CD14-positive monocyte (primary cell): ENCODE measurements around the gene RCOR3. TPM values are rescaled to one million over a fixed set of nuclear protein-coding genes. Genes with fewer than 3 reads are reported as not detected.
A peak's percentile ranks its signal among the peaks of the same experiment; 100 is the strongest.

ENCODE experiments used
- DNase-seq, 3 donors: peaks; one replicate each; pipeline ENCODE4 v3.0.0-alpha.2; 2011 to 2022
- H2AFZ ChIP-seq: 2 replicates; pipeline ENCODE4 v1.6.0; 2012; ENCODE audit warnings: mild to moderate bottlenecking, low read depth, low read length, inconsistent platforms; ENCODE audit not compliant: insufficient read depth, poor library complexity, severe bottlenecking
- H3K27ac ChIP-seq, 2 donors: 1 replicate in 1 of 2; 2 replicates in 1 of 2; pipeline ENCODE4 v1.5.1; 2012 to 2013; ENCODE audit warnings: low read length in 2 of 2, control low read depth in 1 of 2, inconsistent platforms in 1 of 2, low read depth in 1 of 2, mild to moderate bottlenecking in 1 of 2
- H3K27me3 ChIP-seq, 2 donors: one replicate each; pipeline versions ENCODE4 v1.6.0 to v1.6.1; 2011 to 2013; ENCODE audit warnings: low read length in 2 of 2; ENCODE audit not compliant: control insufficient read depth in 2 of 2, insufficient read depth in 2 of 2
- H3K36me3 ChIP-seq, 2 donors: replicated peaks in 1 of 2; 1 replicate in 1 of 2; 2 replicates in 1 of 2; pipeline versions ENCODE4 v1.5.1 to v1.6.1; 2012 to 2013; ENCODE audit warnings: low read length in 2 of 2, control low read depth in 1 of 2, inconsistent platforms in 1 of 2, mild to moderate bottlenecking in 1 of 2; ENCODE audit not compliant: insufficient read depth in 2 of 2, control insufficient read depth in 1 of 2
- H3K4me1 ChIP-seq, 2 donors: 1 replicate in 1 of 2; 2 replicates in 1 of 2; pipeline versions ENCODE4 v1.5.1 to v1.6.1; 2012 to 2013; ENCODE audit warnings: low read length in 2 of 2, control low read depth in 1 of 2, inconsistent platforms in 1 of 2, mild to moderate bottlenecking in 1 of 2, moderate library complexity in 1 of 2; ENCODE audit not compliant: insufficient read depth in 2 of 2, control insufficient read depth in 1 of 2
- H3K4me2 ChIP-seq: replicated peaks from 2 replicates; pipeline ENCODE3; 2012; ENCODE audit warnings: low read length, moderate library complexity, mild to moderate bottlenecking; ENCODE audit not compliant: poor library complexity, severe bottlenecking; ENCODE audit errors: extremely low read depth
- H3K4me3 ChIP-seq, 3 experiments: fragments of 200-600 bp in 1 of 3; sonication (generic) in 1 of 3; replicated peaks in 1 of 3; 1 replicate in 2 of 3; 2 replicates in 1 of 3; pipeline ENCODE4 v1.5.1; 2011 to 2013; ENCODE audit warnings: low read length in 3 of 3, mild to moderate bottlenecking in 3 of 3, control low read depth in 2 of 3, low read depth in 2 of 3, inconsistent platforms in 1 of 3, moderate library complexity in 1 of 3
- H3K79me2 ChIP-seq: 2 replicates; pipeline ENCODE4 v1.6.0; 2012; ENCODE audit warnings: mild to moderate bottlenecking, control low read depth, inconsistent platforms, low read length, moderate library complexity; ENCODE audit not compliant: insufficient read depth
- H3K9ac ChIP-seq: 2 replicates; pipeline ENCODE4 v1.6.0; 2017; ENCODE audit warnings: low read length, mild to moderate bottlenecking; ENCODE audit not compliant: insufficient read depth, poor library complexity, severe bottlenecking
- H3K9me3 ChIP-seq, 2 donors: replicated peaks in 1 of 2; 1 replicate in 1 of 2; 2 replicates in 1 of 2; pipeline versions ENCODE4 v1.5.1 to v1.6.1; 2012 to 2013; ENCODE audit warnings: low read length in 2 of 2, control low read depth in 1 of 2; ENCODE audit not compliant: control insufficient read depth in 1 of 2, insufficient read depth in 1 of 2
- H4K20me1 ChIP-seq: 2 replicates; pipeline ENCODE4 v1.6.0; 2012; ENCODE audit warnings: mild to moderate bottlenecking, low read length, control low read depth, moderate library complexity; ENCODE audit not compliant: insufficient read depth
- H3K27ac Mint-ChIP-seq, 7 donors: one replicate each; pipeline ENCODE4 v1.8.0; 2020; ENCODE audit warnings: mild to moderate bottlenecking in 7 of 7, mixed read lengths in 7 of 7, moderate library complexity in 6 of 7, inconsistent platforms in 2 of 7
- H3K27me3 Mint-ChIP-seq, 3 donors: one replicate each; pipeline ENCODE4 v1.8.0; 2021 to 2022; ENCODE audit warnings: low read depth in 3 of 3, mild to moderate bottlenecking in 3 of 3, mixed read lengths in 3 of 3, moderate library complexity in 3 of 3, inconsistent platforms in 1 of 3
- H3K36me3 Mint-ChIP-seq, 2 donors: one replicate each; pipeline ENCODE4 v1.8.0; 2020; ENCODE audit warnings: mixed read lengths in 2 of 2, inconsistent platforms in 1 of 2, mild to moderate bottlenecking in 1 of 2
- H3K4me1 Mint-ChIP-seq: one replicate; pipeline ENCODE4 v1.8.0; 2020; ENCODE audit warnings: mild to moderate bottlenecking, mixed read lengths
- H3K4me3 Mint-ChIP-seq, 2 donors: one replicate each; pipeline ENCODE4 v1.8.0; 2020; ENCODE audit warnings: mild to moderate bottlenecking in 2 of 2, mixed read lengths in 2 of 2, moderate library complexity in 1 of 2
- H3K9me3 Mint-ChIP-seq, 7 donors: one replicate each; pipeline ENCODE4 v1.8.0; 2020 to 2022; ENCODE audit warnings: mixed read lengths in 7 of 7, mild to moderate bottlenecking in 6 of 7, moderate library complexity in 6 of 7, inconsistent platforms in 2 of 7
- intact Hi-C, 2 donors: fragments of 100-400 bp; cut with micrococcal nuclease; formaldehyde crosslinking; loops; one replicate each; pipeline versions ENCODE4 v1.15.0 to v1.15.1; 2023
- polyA plus RNA-seq, 3 donors: library from polyadenylated mRNA; depleted of rRNA in 1 of 3; unstranded in 2 of 3; stranded (reverse) in 1 of 3; fragments of 300-500 nt in 2 of 3; fragments of >200 nt in 1 of 3; fragmentation: Illumina TruSeq in 2 of 3; gene quantifications; 1 replicate in 2 of 3; 2 replicates in 1 of 3; pipeline ENCODE4 v1.2.3, GENCODE V29; 2012 to 2021
- TF ChIP-seq, protein P1 (sequence below): fragments of 200-600 bp; IDR thresholded peaks from one replicate; pipeline ENCODE4 v1.8.0; 2022; ENCODE audit warnings: antibody characterized with exemption, mild to moderate bottlenecking

RCOR3 gene
- polyA plus RNA-seq, 3 donors: 14.5 to 46.5 (median 21.6) TPM

DNA sequence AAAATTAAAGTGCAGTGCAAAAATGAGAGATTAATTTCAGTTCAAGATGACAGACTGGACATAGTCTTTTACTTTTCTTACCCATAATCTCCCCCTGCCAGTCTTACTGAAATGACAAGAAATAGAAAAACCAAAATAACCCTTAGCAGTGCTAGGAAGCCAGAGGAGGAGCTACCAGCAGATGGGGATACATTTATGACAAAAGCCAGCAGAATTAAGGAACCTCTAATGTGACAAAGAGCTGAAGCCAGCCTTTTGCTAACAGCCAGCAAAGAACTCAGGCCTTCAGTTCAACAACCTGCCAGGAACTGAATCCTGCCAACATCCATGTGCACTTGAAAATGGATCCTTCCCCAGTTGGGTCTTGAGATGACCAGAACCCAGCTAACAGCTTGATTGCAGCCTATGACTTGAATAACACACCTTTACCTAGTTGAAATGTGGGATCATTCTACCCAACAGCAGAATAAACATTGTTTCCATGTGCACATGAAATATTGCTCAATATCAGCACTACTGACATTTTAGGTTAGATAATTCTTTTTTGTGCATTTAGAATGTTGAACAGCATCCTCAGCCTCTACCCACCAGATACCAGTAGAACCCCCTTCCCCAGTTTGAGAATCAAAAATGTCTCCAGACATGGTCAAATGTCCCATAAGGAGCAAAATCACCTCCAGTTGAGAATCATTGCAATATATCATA lies 59.6 kb downstream of the RCOR3 start:
- Mint-ChIP-seq H3K27me3 (peaks cover 0 to 2% (median 2%) of the 10 kb centered on the region in 3 donors), H3K27ac (peak overlapping the region in 1 of 7 donors; percentile 53), H3K4me1 (peaks cover 1% of the 10 kb centered on the region), H3K36me3 (peaks cover 14 to 15% of the 10 kb centered on the region in 2 donors), H3K9me3 (no peaks in the 10 kb centered on the region), H3K4me3 (no peak overlapping the region)
- Histone ChIP-seq H3K79me2 (no peaks in the 10 kb centered on the region), H3K4me2 (no peak overlapping the region), H3K27me3 (no peaks in the 10 kb centered on the region), H3K36me3 (peaks cover 23 to 34% of the 10 kb centered on the region in 2 donors), H3K9me3 (no peaks in the 10 kb centered on the region), H3K9ac (no peak overlapping the region), H3K4me3 (no peak overlapping the region), H3K4me1 (no peaks in the 10 kb centered on the region), H4K20me1 (no peaks in the 10 kb centered on the region), H3K27ac (no peak overlapping the region), H2AFZ (no peak overlapping the region)
- TF ChIP-seq, protein P1, sequence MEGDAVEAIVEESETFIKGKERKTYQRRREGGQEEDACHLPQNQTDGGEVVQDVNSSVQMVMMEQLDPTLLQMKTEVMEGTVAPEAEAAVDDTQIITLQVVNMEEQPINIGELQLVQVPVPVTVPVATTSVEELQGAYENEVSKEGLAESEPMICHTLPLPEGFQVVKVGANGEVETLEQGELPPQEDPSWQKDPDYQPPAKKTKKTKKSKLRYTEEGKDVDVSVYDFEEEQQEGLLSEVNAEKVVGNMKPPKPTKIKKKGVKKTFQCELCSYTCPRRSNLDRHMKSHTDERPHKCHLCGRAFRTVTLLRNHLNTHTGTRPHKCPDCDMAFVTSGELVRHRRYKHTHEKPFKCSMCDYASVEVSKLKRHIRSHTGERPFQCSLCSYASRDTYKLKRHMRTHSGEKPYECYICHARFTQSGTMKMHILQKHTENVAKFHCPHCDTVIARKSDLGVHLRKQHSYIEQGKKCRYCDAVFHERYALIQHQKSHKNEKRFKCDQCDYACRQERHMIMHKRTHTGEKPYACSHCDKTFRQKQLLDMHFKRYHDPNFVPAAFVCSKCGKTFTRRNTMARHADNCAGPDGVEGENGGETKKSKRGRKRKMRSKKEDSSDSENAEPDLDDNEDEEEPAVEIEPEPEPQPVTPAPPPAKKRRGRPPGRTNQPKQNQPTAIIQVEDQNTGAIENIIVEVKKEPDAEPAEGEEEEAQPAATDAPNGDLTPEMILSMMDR: no peak
- intact Hi-C loops: no loop called here
- DNase-seq: no peak

DNA sequence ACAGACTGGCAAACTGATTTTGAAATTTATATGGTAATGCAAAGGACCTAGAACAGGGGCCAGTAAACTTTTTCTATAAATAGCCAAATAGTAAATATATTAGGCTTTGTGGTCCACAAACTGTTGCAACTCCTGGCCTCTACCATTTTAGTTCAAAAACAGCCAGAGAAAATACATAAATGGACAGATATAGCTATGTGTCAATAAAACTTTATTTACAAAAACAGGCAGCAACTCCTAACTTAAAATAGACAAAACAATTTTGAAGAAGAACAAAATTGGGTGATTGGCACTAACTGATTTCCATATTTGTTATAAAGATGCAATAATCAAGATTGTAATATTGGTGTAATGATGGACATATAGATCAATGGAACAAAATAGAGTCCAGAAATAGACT lies 60.7 kb downstream of the RCOR3 start:
- H3K27me3 ChIP-seq: no peaks in the 10 kb centered on the region
- H3K4me1 Mint-ChIP-seq: peaks cover 1% of the 10 kb centered on the region
- H3K9ac ChIP-seq: no peak overlapping the region
- H3K36me3 Mint-ChIP-seq: peaks cover 6% of the 10 kb centered on the region in 2 donors
- H2AFZ ChIP-seq: no peak overlapping the region
- intact Hi-C loops: loop anchor here in 1 of 2 donors (5.0 to 10.0 kb wide), 2 partner anchors 155 to 337 kb away; no protein-coding TSS in a partner anchor
- no peaks in the 10 kb centered on the region for H3K9me3 ChIP-seq
- TF ChIP-seq, protein P1: no peak
- H3K27ac Mint-ChIP-seq: no peak overlapping the region
- peaks cover 2 to 3% (median 2%) of the 10 kb centered on the region in 3 donors for H3K27me3 Mint-ChIP-seq
- no peak overlapping the region for H3K4me3 Mint-ChIP-seq
- no peaks in the 10 kb centered on the region for H4K20me1 ChIP-seq
- no peak overlapping the region for H3K4me2 ChIP-seq
- no peaks in the 10 kb centered on the region for H3K79me2 ChIP-seq
- H3K36me3 ChIP-seq: peaks cover 12 to 22% of the 10 kb centered on the region in 2 donors
- DNase-seq: no peak
- no peaks in the 10 kb centered on the region for H3K4me1 ChIP-seq
- H3K4me3 ChIP-seq: no peak overlapping the region
- H3K9me3 Mint-ChIP-seq: no peaks in the 10 kb centered on the region
- H3K27ac ChIP-seq: no peak overlapping the region
